IPS-NIHi7 (cell line): ENCODE results near the gene PECR.
A peak's percentile ranks its signal among the peaks of the same experiment; 100 is the strongest.

Source experiments
- DNase-seq: peaks from one replicate; pipeline ENCODE4 v3.0.0; 2012; ENCODE audit warnings: mixed read lengths; ENCODE audit errors: extremely low spot score

The PECR gene

DNA sequence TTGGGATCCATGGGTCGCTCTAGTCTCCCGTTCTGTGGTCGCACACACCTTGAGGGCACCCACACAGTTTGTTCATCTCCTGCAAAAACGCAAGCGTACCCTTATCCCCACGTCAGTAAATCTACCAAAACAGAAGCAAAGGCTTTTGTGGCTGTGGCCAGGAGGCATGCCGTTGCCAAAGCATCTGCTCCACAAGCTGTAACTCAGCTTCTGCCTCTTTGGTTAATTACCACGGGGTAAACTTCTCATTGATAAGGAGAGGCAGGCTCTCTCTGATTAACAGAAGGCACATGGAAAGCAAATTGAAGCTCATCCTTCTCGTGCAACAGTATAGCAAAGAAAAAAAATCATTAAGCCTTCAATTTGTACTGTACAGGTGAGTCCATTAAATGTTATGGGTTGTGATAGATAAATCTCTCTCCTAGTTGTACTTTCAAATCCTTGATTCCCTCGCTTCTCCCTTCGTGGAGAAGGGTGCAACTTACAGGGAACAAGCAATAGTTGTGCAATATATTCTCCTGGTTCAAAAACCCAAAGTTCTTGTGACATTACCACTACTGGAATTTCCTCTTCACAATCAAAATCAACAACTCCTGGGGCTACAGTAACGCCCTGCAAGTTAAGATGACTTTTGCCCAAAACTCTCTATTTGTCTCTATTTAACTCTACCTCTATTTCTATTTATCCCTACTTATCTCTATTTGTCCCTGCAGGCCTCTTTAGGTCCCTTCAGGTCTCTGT is 10.3 kb downstream of the PECR start:
- no peak for DNase-seq

DNA sequence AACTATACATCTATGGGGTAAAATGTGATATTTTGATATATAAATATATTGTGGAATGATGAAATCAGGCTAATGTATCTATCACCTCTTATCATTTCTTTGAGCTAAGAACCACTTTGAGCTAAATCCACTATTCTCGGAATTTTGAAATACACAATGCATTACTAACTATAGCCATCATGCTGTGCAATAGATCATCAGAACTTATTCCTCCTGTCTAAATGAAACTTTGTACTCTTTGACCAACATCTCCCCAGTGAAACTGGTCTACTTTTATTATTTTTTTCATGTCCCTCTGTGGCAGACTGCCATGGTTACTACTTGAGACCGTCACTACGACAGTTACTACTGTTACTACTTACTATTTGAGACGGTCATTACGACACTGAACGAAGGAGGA is 11.4 kb downstream of the PECR start:
- DNase-seq, result no peak

- no peak for DNase-seq
Observed at GRCh38 chr2:216069028-216069427, 12.6 kb downstream of the PECR start.

DNA sequence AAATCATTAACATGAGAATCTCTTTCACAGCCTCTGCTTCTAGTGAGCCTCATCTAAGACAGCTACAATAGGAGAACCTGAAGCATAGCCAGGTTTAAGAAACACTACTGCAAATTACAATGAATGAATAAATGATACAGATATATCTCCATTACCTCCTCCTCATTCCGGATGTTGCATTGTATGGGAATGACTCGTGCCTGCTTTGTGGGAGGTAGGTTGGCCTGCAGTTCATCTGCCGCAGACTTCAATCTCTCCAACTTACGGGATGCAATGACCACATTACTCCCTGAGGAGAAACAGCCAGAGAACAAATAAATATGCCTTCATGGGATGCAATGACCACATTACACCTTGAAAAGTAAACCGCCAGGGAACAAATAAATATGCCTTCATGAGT is 15.4 kb downstream of the PECR start:
- no peak for DNase-seq

DNA sequence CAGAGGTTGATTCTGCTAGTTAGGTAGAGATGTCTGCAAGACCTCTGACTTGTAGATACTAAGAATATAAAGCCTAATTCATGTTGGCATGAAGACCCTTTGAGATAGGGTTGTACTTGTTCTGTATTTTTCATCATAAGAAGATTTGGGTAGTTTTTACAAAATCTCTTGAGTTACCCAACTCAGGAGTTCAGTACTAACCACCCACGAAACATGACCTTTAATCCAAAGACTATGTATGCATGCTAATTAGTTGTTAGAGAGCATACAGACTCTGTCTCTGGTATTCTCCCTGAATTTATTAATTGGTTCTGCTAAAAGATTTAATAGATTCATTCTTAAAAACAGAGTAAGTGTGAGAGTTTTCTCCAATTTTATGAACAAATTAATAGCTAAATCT is 16.9 kb downstream of the PECR start:
- DNase-seq, result no peak

- peak; percentile 34 for DNase-seq
Observed at GRCh38 chr2:216064014-216064630, 17.5 kb downstream of the PECR start.

GRCh38 chr2:216059233-216059834 is 22.3 kb downstream of the PECR start:
- DNase-seq, result no peak

- DNase-seq, result no peak
Observed at GRCh38 chr2:216057688-216058193, 23.9 kb downstream of the PECR start.

DNA sequence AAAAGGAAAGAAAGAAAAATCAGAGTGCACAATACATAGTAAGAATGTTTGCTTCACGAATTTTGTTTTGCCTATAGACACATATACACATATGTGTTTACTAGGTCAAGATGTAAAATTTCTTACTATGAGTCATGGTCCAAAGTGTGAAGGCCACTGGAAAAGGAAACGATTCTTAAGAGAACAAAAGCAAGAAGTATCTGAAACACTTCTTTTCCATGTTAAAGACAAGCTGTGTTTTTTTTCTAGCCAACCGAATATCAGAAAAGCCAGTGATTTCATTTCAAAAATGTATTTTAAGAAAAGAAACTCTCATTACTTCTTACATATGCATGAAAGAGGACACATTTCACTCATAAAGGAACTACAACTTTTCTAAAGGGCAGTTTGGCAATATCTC is 24.9 kb downstream of the PECR start:
- no peak for DNase-seq

GRCh38 chr2:216055680-216056079 is 25.9 kb downstream of the PECR start:
- no peak for DNase-seq

GRCh38 chr2:216052420-216052819 is 29.2 kb downstream of the PECR start:
- DNase-seq, result no peak

DNA sequence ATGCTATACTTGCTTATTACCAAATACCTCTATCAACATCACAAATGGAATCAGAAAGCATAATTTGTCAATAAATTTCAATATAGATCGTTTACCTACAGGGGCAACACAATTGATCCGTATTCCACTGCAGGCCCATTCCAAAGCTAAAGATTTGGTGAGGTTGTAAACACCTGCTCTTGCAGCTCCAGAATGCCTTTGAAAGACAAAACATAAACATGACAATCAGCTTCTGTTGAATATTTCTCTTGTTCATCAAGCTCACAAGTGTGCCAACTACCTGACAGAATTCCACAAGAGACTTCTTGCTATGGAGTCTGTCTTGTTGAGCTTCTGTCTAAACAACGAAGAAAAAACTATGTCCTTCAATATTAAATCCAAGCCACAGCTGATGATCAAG is 30.3 kb downstream of the PECR start:
- DNase-seq, result no peak

GRCh38 chr2:216049452-216049851 is 32.2 kb downstream of the PECR start:
- DNase-seq, result no peak

- DNase-seq, result no peak
Observed at GRCh38 chr2:216047397-216047796, 34.2 kb downstream of the PECR start.

- no peak for DNase-seq
Observed at GRCh38 chr2:216044883-216045486, 36.6 kb downstream of the PECR start.

DNA sequence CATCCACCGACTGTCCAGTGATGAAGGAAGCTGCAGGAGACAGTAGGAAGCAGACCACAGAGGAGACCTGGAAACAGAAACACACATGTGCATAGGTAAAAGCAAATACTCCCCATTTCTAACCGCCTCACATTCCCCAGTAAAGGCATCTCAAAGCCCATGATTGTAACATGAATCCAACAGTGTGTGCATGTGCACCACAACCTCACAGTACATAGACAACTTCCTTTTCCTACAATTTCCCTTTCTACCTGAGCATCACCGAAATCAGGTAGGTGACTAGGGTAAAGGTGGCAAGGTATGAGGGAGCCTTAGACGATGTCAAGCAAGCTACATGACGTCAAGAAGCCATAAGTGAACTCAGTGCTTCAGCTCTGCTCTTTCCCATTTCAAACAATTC is 37.7 kb downstream of the PECR start:
- no peak for DNase-seq

DNA sequence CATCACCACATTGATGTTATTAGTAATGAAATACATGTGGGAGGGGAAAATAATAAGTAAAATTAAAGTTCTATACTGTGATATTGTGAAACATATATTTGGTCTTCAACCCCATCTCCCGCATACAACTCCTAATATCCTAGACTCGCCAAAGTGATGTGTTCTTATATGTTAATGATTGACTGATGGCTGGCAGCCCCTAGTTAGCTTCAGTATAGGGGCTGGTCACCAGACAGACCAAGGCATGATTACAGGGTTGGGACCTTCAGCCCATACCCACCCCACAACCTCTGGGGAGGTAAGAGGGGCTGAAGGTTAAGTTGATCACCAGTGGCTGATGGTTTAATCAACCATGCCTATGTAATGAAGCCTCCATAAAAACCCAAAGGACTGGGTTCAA is 40.2 kb downstream of the PECR start:
- DNase-seq, result no peak

DNA sequence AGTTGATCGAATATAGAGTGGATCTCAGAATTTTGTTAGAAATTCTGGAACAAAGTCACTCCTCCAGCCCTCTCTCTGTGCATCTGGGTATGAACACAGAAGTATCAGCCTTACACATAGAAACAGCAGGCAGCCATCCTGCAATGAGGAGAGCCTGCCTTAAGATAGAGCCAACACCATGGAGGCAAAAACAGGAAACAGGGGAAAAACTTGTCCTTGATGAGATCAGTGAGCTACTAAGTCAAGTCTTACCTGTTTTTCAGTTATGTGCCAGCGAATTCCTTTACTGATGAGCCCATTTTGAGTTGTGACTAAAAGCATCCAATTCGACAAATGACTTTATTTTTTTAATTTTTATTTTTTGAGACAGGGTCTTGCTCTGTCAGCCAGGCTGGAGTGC is 41.7 kb downstream of the PECR start:
- no peak for DNase-seq

DNA sequence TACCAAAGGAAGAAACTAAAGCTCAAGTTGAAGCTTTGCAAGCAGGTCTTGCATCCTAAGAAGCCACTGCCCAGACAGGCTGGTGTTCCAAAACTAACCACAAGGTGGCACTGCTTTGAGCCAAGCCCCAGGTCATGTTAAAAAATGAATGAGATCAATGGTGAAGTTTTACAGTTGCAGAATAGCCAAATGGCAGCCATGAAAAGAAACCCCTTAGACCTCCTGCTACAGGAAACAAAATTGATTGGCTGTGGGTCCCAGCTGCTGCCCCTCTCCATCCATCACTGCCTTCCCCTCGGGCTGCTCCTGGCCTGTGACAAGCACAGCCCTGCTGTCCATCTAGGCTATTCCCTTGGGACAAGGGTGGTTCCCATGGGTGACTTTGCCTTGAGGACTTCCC is 47.5 kb downstream of the PECR start:
- peak; percentile 84 for DNase-seq

GRCh38 chr2:216033403-216033802 is 48.2 kb downstream of the PECR start:
- no peak for DNase-seq

DNA sequence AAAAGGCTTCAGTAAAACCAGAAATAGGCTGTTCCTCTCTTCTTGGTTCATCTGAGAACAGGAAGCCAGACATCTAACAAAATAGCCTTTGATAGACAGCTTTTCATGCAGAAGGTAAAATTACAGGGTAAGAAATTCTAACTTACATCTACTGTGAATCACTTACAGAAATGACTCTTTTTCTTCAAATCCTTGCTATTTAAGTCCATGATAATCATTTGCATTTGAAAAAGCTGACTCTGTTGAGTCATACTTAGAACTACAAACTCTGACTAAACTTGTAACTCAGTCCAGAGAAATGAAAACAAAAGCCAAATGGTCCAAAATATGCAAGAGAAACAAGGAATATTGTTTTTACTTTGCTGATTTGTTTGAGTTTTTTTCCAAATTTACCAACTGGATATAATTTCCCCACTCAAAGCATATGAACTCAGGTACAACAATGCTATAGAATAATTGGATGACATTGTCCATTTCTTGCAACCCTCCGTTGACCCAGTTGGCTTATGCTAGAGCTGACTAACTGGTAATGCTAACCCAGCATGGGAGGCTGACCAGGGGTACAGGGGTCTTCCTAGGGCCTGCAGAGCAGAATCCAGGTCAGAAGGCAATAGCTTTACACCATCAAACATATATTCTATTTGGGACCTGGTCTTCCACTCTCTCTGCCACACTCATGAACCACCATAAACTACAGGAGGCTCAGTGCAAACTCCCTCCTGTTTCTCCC is 49.5 kb downstream of the PECR start:
- DNase-seq, result no peak

- DNase-seq, result no peak
Observed at GRCh38 chr2:216030216-216030615, 51.4 kb downstream of the PECR start.
